HL-60 (cell line): ENCODE measurements around the gene DAB2IP.

ENCODE experiments used
- DNase-seq, 2 experiments: peaks; one replicate each; pipeline ENCODE4 v3.0.0-alpha.2; 2010 to 2020; ENCODE audit warnings: low read depth in 1 of 2, low spot score in 1 of 2
- H3K27ac ChIP-seq: fragments of 250-450 bp; sonication (Bioruptor Pico); replicated peaks from 2 replicates; pipeline ENCODE4 v1.5.1; 2020; ENCODE audit warnings: mild to moderate bottlenecking, moderate library complexity
- H3K27me3 ChIP-seq: fragments of 250-450 bp; sonication (Bioruptor Pico); 2 replicates; pipeline ENCODE4 v1.5.1; 2021; ENCODE audit warnings: mild to moderate bottlenecking, moderate library complexity; ENCODE audit not compliant: insufficient read depth, poor library complexity, severe bottlenecking
- H3K4me3 ChIP-seq: replicated peaks from 2 replicates; pipeline ENCODE4 v1.5.1; 2011; ENCODE audit warnings: mild to moderate bottlenecking, control low read depth, low read length; ENCODE audit not compliant: insufficient read depth
- GABPA ChIP-seq: IDR thresholded peaks from 2 replicates; pipeline ENCODE4 v1.6.1; 2012; ENCODE audit warnings: low read depth
- POLR2AphosphoS5 ChIP-seq: IDR thresholded peaks from 2 replicates; pipeline ENCODE4 v1.6.1; 2012; ENCODE audit warnings: low read depth
- SPI1 ChIP-seq: IDR thresholded peaks from 2 replicates; pipeline ENCODE4 v1.6.1; 2012; ENCODE audit warnings: low read depth, mild to moderate bottlenecking, borderline replicate concordance
- TF ChIP-seq, protein P1 (sequence below): IDR thresholded peaks from 2 replicates; pipeline ENCODE4 v1.6.1; 2012; ENCODE audit warnings: low read depth; ENCODE audit not compliant: insufficient replicate concordance
- TF ChIP-seq, protein P2 (sequence below): IDR thresholded peaks from one replicate; pipeline ENCODE4 v1.5.1; 2011; ENCODE audit warnings: low read length, control low read depth, inconsistent platforms; ENCODE audit not compliant: insufficient read depth

Gene DAB2IP

DNA sequence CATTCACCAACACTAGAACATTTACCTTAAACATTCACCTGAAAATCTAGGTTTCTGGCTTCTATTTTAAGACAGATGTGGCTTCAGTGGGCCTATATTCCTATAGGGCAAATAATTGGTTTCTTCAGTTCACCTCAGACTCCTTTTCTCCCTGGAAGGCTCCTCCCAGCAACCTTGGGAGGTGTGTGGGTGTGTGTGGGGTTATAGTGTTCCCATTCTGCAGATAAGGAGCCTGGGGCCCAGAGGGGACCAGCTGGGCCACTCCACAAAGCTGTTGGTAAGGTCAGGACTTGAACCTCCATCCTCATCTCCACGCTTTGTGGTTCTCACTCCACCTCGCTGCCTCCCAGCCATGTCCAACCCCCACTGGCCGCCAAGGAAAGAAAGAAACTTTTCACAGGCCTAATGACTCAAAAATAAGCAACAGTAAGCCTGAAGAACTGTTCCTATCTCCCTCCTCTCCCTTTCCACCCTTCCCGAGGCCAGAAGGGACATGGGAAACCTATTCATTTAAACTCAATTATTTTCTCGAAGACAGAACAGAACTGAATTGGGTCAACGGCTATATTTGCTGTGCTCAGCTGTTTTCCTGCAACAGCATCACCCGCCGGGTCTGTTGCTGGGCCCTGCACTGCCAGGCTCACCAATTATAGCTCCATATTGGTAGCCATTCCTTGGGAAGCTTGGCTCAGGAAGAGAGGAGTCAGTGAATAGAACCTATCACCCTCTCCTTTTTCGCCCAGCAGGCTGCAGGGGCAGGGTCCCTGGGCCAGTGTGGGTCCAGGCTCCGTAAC is 78.5 kb downstream of the DAB2IP start:
- DNase-seq, result no peak
- Histone ChIP-seq H3K4me3 (no peak overlapping the region), H3K27me3 (peaks cover 6% of the 10 kb centered on the region), H3K27ac (no peak overlapping the region)
- TF ChIP-seq SPI1 (no peak), POLR2AphosphoS5 (no peak), GABPA (no peak)
- TF ChIP-seq, protein P1, sequence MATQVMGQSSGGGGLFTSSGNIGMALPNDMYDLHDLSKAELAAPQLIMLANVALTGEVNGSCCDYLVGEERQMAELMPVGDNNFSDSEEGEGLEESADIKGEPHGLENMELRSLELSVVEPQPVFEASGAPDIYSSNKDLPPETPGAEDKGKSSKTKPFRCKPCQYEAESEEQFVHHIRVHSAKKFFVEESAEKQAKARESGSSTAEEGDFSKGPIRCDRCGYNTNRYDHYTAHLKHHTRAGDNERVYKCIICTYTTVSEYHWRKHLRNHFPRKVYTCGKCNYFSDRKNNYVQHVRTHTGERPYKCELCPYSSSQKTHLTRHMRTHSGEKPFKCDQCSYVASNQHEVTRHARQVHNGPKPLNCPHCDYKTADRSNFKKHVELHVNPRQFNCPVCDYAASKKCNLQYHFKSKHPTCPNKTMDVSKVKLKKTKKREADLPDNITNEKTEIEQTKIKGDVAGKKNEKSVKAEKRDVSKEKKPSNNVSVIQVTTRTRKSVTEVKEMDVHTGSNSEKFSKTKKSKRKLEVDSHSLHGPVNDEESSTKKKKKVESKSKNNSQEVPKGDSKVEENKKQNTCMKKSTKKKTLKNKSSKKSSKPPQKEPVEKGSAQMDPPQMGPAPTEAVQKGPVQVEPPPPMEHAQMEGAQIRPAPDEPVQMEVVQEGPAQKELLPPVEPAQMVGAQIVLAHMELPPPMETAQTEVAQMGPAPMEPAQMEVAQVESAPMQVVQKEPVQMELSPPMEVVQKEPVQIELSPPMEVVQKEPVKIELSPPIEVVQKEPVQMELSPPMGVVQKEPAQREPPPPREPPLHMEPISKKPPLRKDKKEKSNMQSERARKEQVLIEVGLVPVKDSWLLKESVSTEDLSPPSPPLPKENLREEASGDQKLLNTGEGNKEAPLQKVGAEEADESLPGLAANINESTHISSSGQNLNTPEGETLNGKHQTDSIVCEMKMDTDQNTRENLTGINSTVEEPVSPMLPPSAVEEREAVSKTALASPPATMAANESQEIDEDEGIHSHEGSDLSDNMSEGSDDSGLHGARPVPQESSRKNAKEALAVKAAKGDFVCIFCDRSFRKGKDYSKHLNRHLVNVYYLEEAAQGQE, result no peak
- TF ChIP-seq, protein P2, sequence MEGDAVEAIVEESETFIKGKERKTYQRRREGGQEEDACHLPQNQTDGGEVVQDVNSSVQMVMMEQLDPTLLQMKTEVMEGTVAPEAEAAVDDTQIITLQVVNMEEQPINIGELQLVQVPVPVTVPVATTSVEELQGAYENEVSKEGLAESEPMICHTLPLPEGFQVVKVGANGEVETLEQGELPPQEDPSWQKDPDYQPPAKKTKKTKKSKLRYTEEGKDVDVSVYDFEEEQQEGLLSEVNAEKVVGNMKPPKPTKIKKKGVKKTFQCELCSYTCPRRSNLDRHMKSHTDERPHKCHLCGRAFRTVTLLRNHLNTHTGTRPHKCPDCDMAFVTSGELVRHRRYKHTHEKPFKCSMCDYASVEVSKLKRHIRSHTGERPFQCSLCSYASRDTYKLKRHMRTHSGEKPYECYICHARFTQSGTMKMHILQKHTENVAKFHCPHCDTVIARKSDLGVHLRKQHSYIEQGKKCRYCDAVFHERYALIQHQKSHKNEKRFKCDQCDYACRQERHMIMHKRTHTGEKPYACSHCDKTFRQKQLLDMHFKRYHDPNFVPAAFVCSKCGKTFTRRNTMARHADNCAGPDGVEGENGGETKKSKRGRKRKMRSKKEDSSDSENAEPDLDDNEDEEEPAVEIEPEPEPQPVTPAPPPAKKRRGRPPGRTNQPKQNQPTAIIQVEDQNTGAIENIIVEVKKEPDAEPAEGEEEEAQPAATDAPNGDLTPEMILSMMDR, result no peak

DNA sequence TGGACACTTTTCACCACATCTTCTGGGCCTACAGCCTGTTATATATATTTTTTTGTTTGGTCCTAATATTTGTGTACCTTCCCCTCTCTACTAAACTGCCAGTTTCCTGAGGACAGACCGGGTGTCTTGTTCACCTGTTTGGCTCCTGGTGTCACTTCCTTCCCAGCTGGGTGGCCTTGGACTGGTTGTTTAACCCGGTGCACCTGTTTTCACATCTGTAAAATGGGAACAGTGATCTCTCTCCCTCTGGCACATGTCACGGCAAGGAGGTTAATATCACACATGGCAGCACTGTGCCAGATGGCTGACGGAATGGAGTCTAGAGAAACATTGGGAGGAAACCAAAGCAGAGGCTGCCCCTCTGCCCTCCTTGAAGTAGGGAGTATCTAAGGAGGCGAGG is 79.7 kb downstream of the DAB2IP start:
- Histone ChIP-seq H3K27ac (no peak overlapping the region), H3K4me3 (no peak overlapping the region), H3K27me3 (peaks cover 15% of the 10 kb centered on the region)
- DNase-seq, result no peak
- TF ChIP-seq, protein P1, result no peak
- TF ChIP-seq, protein P2, result no peak
- TF ChIP-seq GABPA (no peak), SPI1 (no peak), POLR2AphosphoS5 (no peak)

DNA sequence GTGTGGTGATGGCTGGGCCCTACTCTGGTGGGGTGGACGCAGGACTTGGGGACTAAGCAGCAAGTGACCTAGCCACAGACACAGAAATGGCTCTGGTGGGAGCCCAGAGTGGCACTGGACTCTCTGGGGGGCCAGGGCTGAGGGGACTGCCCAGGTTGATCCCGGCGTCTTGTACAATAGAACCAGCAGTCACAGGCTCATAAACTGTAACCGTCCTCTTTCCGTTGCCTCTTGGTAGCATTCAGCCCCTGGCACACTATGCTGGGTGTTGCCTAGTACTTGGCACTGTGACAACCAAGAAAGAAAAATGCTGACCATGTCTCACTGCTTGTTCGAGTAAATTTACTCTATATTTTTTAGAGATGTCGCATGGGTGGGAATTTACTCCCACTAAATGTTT is 80.5 kb downstream of the DAB2IP start:
- no peak for TF ChIP-seq SPI1
- no peak for TF ChIP-seq POLR2AphosphoS5
- TF ChIP-seq, protein P1, result no peak
- no peak for TF ChIP-seq GABPA
- TF ChIP-seq, protein P2, result no peak
- Histone ChIP-seq H3K27ac (no peak overlapping the region), H3K27me3 (peaks cover 21% of the 10 kb centered on the region), H3K4me3 (no peak overlapping the region)
- DNase-seq, result no peak
